Activated T-helper 2 cell treated with anti-CD3 and anti-CD28 coated beads, Interferon-gamma antibody, Interleukin-2, Interleukin-4, amounts not matched to agents 10 μg/mL and 5 μg/mL and 100 μg/mL, durations not matched to agents 14 hours and 24 hours and 36 hours (primary cell): Measurements from ENCODE around the gene DNAJC22. TPM values are rescaled to one million over a fixed set of nuclear protein-coding genes. Genes with fewer than 3 reads are reported as not detected.
A peak's percentile ranks its signal among the peaks of the same experiment; 100 is the strongest.

Experiments
- DNase-seq: peaks from one replicate; pipeline ENCODE4 v3.0.0; 2021; ENCODE audit warnings: low spot score
- H3K27ac Mint-ChIP-seq: one replicate; pipeline ENCODE4 v1.8.0; 2021; ENCODE audit warnings: mixed read lengths
- H3K27me3 Mint-ChIP-seq: one replicate; pipeline ENCODE4 v1.8.0; 2021; ENCODE audit warnings: low read depth, mixed read lengths
- H3K36me3 Mint-ChIP-seq: one replicate; pipeline ENCODE4 v1.8.0; 2021; ENCODE audit warnings: low read depth, mixed read lengths
- H3K4me1 Mint-ChIP-seq: one replicate; pipeline ENCODE4 v1.8.0; 2021; ENCODE audit warnings: low read depth, mixed read lengths
- H3K4me3 Mint-ChIP-seq: one replicate; pipeline ENCODE4 v1.8.0; 2021; ENCODE audit warnings: low read depth, mild to moderate bottlenecking, moderate library complexity, mixed read lengths
- H3K9me3 Mint-ChIP-seq: one replicate; pipeline ENCODE4 v1.8.0; 2021; ENCODE audit warnings: mixed read lengths
- intact Hi-C: fragments of 100-400 bp; cut with micrococcal nuclease; formaldehyde crosslinking; loops from one replicate; pipeline ENCODE4 v1.15.1; 2023
- total RNA-seq: library from RNA; stranded (reverse); gene quantifications from 2 replicates; pipeline ENCODE4 v1.2.3, GENCODE V29; 2022

The DNAJC22 gene
- total RNA-seq, 1 donor from 2014 or later: 0.09 TPM

- Mint-ChIP-seq H3K27me3 (peaks cover 3% of the 10 kb centered on the region), H3K27ac (peak within 1 kb of the TSS; percentile 82), H3K9me3 (no peaks in the 10 kb centered on the region), H3K36me3 (peaks cover 24% of the 10 kb centered on the region), H3K4me1 (peaks cover 13% of the 10 kb centered on the region), H3K4me3 (peak within 1 kb of the TSS; percentile 99)
- intact Hi-C loops: loop anchor here (2.0 kb wide), 3 partner anchors 46 to 192 kb away; partner anchors contain the start of genes TUBA1B and TUBA1C
- DNase-seq: peak; percentile 98
Measured at GRCh38 chr12:49322708-49323523, 23.8 kb upstream of the DNAJC22 start, which contains the start of gene TROAP. TROAP (plus strand) TSS chr12:49323255; CDS start chr12:49323609, 354 bp downstream.

DNA sequence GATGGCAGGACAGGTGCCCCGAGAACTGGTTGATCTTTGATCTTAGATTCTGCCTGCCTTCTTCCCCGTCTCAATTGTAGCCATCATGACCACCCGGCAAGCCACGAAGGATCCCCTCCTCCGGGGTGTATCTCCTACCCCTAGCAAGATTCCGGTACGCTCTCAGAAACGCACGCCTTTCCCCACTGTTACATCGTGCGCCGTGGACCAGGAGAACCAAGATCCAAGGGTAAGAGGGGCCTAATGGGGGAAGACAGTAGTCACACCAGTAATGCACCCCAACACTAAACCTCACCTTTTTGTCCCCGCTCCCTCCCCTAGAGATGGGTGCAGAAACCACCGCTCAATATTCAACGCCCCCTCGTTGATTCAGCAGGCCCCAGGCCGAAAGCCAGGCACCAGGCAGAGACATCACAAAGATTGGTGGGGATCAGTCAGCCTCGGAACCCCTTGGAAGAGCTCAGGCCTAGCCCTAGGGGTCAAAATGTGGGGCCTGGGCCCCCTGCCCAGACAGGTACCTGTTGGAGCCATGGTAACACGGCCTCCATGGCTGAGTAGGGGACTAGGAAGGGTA is 23.1 kb upstream of the DNAJC22 start:
- intact Hi-C loops: loop anchor here (2.0 kb wide), 3 partner anchors 45 to 193 kb away; partner anchors contain the start of genes TUBA1B and TUBA1C
- peaks cover 13% of the 10 kb centered on the region for H3K4me1 Mint-ChIP-seq
- H3K36me3 Mint-ChIP-seq: peaks cover 26% of the 10 kb centered on the region

DNA sequence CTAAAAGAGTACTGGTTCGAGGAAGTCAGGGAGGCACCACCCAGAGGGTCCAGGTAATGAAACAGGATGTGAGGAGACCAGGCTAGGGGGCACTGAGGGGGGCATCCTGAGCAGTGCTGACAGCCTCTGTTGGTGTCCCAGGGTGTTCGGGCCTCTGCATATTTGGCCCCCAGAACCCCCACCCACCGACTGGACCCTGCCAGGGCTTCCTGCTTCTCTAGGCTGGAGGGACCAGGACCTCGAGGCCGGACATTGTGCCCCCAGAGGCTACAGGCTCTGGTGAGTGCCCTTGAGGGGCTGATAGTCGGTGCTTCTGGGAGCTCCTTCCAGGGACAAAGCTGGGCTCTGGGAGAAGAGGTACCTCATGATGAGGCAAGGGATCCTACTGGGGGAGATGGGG is 21.1 kb upstream of the DNAJC22 start:
- H3K27ac Mint-ChIP-seq: no peak overlapping the region
- H3K36me3 Mint-ChIP-seq: peaks cover 38% of the 10 kb centered on the region
- no peak for DNase-seq
- no peaks in the 10 kb centered on the region for H3K9me3 Mint-ChIP-seq
- H3K27me3 Mint-ChIP-seq: no peaks in the 10 kb centered on the region
- H3K4me1 Mint-ChIP-seq: peaks cover 13% of the 10 kb centered on the region
- H3K4me3 Mint-ChIP-seq: no peak overlapping the region
- intact Hi-C loops: no loop called here

More for the DNA sequence above, 23.1 kb upstream of the DNAJC22 start:
- Mint-ChIP-seq H3K9me3 (no peaks in the 10 kb centered on the region), H3K27me3 (peaks cover 3% of the 10 kb centered on the region), H3K4me3 (peak overlapping the region; percentile 99), H3K27ac (peak overlapping the region; percentile 82)
- DNase-seq: no peak

DNA sequence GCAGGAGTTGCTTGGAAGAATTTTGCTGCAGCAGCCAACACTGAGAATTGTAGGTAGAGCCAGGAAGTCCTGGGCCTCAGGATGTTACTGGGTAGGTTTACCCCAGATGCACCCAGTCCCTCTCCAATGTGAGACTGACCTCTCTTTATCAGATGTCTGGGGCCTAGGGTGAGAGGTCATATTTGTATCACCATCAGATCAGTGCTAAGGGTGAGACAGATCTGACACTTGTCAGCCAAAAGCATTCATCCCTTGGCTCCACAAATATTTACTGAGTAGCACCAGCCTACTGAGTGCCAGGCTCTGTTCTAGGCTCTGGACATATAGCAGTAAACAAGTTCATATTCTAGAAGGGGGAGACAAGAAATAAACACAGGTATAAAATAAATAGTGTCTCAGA is 19.3 kb upstream of the DNAJC22 start:
- peaks cover 55% of the 10 kb centered on the region for H3K36me3 Mint-ChIP-seq
- intact Hi-C loops: no loop called here
- no peak overlapping the region for H3K27ac Mint-ChIP-seq
- peaks cover 4% of the 10 kb centered on the region for H3K4me1 Mint-ChIP-seq
- no peak for DNase-seq
- H3K9me3 Mint-ChIP-seq: no peaks in the 10 kb centered on the region
- peaks cover 5% of the 10 kb centered on the region for H3K27me3 Mint-ChIP-seq
- no peak overlapping the region for H3K4me3 Mint-ChIP-seq

GRCh38 chr12:49327887-49328286 is 18.8 kb upstream of the DNAJC22 start:
- H3K27me3 Mint-ChIP-seq: peaks cover 9% of the 10 kb centered on the region
- H3K4me3 Mint-ChIP-seq: no peak overlapping the region
- intact Hi-C loops: no loop called here
- DNase-seq: no peak
- no peaks in the 10 kb centered on the region for H3K9me3 Mint-ChIP-seq
- peaks cover 58% of the 10 kb centered on the region for H3K36me3 Mint-ChIP-seq
- H3K4me1 Mint-ChIP-seq: peaks cover 3% of the 10 kb centered on the region
- H3K27ac Mint-ChIP-seq: no peak overlapping the region

DNA sequence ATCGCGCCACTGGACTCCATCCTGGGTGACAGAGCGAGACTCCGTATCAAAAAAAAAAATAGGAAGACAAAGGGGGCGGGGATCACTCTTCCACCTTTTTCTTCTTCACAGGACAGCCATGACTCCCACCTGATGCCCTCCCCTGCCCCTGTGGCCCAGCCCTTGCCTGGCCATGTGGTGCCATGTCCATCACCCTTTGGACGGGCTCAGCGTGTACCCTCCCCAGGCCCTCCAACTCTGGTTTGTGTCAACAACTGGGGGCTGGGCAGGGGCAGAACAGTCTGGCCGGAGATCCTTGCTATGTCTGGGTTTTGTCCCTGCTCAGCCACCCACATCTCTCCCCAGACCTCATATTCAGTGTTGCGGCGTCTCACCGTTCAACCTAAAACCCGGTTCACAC is 17.9 kb upstream of the DNAJC22 start:
- no peak overlapping the region for H3K27ac Mint-ChIP-seq
- intact Hi-C loops: no loop called here
- no peak for DNase-seq
- no peak overlapping the region for H3K4me3 Mint-ChIP-seq
- H3K27me3 Mint-ChIP-seq: peaks cover 14% of the 10 kb centered on the region
- H3K9me3 Mint-ChIP-seq: no peaks in the 10 kb centered on the region
- H3K36me3 Mint-ChIP-seq: peaks cover 52% of the 10 kb centered on the region
- H3K4me1 Mint-ChIP-seq: peaks cover 5% of the 10 kb centered on the region

DNA sequence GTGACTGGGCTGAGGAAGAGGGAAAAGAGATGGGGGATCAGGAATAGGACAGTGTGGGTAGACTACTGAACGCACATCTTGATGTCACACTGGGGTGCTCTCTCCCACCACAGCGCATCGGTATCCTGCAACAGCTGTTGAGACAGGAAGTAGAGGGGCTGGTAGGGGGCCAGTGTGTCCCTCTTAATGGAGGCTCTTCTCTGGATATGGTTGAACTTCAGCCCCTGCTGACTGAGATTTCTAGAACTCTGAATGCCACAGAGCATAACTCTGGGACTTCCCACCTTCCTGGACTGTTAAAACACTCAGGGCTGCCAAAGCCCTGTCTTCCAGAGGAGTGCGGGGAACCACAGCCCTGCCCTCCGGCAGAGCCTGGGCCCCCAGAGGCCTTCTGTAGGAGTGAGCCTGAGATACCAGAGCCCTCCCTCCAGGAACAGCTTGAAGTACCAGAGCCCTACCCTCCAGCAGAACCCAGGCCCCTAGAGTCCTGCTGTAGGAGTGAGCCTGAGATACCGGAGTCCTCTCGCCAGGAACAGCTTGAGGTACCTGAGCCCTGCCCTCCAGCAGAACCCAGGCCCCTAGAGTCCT is 16.6 kb upstream of the DNAJC22 start:
- H3K4me3 Mint-ChIP-seq: no peak overlapping the region
- no peaks in the 10 kb centered on the region for H3K9me3 Mint-ChIP-seq
- DNase-seq: no peak
- peaks cover 4% of the 10 kb centered on the region for H3K4me1 Mint-ChIP-seq
- peaks cover 44% of the 10 kb centered on the region for H3K36me3 Mint-ChIP-seq
- intact Hi-C loops: no loop called here
- H3K27me3 Mint-ChIP-seq: peaks cover 24% of the 10 kb centered on the region
- H3K27ac Mint-ChIP-seq: no peak overlapping the region

DNA sequence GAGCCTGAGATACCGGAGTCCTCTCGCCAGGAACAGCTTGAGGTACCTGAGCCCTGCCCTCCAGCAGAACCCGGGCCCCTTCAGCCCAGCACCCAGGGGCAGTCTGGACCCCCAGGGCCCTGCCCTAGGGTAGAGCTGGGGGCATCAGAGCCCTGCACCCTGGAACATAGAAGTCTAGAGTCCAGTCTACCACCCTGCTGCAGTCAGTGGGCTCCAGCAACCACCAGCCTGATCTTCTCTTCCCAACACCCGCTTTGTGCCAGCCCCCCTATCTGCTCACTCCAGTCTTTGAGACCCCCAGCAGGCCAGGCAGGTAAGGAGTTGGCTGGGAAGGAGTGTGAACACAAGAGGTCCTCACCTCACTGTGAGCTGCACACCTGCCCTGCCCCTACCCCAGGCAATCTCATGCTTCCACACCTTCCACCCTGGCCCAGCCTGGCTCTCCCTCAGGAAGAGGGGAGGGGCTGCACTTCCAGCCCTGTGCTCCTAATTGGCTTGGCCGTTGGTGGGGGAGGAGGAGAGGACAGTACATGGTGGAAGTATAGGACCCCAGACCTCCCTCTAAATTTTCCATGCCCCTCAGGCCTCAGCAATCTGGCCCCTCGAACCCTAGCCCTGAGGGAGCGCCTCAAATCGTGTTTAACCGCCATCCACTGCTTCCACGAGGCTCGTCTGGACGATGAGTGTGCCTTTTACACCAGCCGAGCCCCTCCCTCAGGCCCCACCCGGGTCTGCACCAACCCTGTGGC is 15.9 kb upstream of the DNAJC22 start:
- no peak overlapping the region for H3K27ac Mint-ChIP-seq
- peaks cover 44% of the 10 kb centered on the region for H3K36me3 Mint-ChIP-seq
- intact Hi-C loops: no loop called here
- H3K4me1 Mint-ChIP-seq: peaks cover 6% of the 10 kb centered on the region
- H3K9me3 Mint-ChIP-seq: no peaks in the 10 kb centered on the region
- no peak for DNase-seq
- H3K4me3 Mint-ChIP-seq: no peak overlapping the region
- peaks cover 31% of the 10 kb centered on the region for H3K27me3 Mint-ChIP-seq

DNA sequence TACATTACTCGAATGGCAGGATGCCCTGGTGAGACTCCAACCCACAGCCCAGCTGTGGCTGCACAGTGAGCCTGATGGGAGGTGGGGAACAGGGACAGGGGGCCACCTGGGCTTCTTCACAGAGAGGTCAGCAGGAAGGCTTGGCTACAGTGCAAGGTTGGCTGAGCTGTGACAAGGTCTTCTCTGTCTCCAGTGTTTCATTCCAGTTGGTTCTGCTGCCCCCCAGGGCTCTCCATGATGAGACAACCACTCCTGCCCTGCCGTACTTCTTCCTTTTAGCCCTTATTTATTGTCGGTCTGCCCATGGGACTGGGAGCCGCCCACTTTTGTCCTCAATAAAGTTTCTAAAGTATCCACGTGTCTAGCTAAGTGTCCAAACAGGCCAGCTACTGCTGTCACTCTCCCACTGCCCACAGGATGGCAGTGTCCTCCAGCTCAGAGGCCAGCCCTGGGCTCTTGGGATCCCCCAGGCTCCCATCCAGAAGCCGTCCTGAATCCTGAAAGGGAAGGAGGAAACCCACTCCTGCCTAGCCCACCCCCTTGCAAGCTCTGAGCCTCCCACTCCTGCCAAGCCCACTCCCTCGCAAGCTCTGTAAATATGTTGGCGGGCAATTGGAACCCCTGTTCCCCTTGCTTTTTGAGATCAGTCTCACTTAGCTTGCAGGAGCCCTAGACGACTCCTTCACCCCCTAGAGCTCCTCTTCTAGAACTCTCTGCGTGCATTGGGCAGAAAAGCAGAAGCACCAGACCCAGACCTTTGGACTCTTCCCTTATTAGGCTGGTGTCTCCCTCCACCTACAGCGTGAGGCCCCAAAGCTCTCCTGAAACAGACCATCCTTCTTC is 15.1 kb upstream of the DNAJC22 start:
- no peak for DNase-seq
- H3K4me1 Mint-ChIP-seq: peaks cover 4% of the 10 kb centered on the region
- peaks cover 32% of the 10 kb centered on the region for H3K27me3 Mint-ChIP-seq
- no peak overlapping the region for H3K4me3 Mint-ChIP-seq
- H3K27ac Mint-ChIP-seq: no peak overlapping the region
- H3K9me3 Mint-ChIP-seq: no peaks in the 10 kb centered on the region
- peaks cover 38% of the 10 kb centered on the region for H3K36me3 Mint-ChIP-seq
- intact Hi-C loops: loop anchor here (2.0 kb wide), 1 partner anchor 15 kb away; the partner anchor contains the start of gene DNAJC22

DNA sequence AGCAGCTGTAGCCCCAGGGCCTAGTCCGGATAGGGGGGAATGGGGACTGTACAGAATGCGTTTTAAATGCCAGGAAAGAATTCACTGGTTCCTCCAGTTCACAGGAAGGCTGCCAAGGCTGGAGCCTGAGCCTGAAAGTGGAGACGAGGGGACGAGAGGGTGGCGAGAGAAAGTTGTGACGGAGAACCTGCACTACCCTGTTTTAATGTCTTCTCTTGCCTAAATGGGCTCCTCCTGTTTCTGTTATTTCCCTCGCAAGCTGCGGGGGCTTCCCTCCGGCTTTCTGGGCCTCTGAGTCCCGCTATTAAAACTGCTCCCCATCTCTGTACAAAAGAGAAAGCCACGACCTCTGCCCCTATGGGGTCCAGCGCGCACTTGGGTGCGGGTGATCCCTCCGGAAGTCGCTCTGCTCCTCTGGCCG is 14.2 kb upstream of the DNAJC22 start:
- Mint-ChIP-seq H3K27me3 (peaks cover 39% of the 10 kb centered on the region), H3K9me3 (no peaks in the 10 kb centered on the region), H3K27ac (no peak overlapping the region), H3K4me3 (no peak overlapping the region), H3K4me1 (peaks cover 10% of the 10 kb centered on the region), H3K36me3 (peaks cover 37% of the 10 kb centered on the region)
- intact Hi-C loops: loop anchor here (2.0 kb wide), 1 partner anchor 14 kb away; the partner anchor contains the start of gene DNAJC22
- no peak for DNase-seq

- H3K27me3 Mint-ChIP-seq: peaks cover 44% of the 10 kb centered on the region
- no peak for DNase-seq
- H3K27ac Mint-ChIP-seq: no peak overlapping the region
- H3K4me3 Mint-ChIP-seq: no peak overlapping the region
- intact Hi-C loops: loop anchor here (2.0 kb wide), 1 partner anchor 14 kb away; the partner anchor contains the start of gene DNAJC22
- no peaks in the 10 kb centered on the region for H3K9me3 Mint-ChIP-seq
- H3K4me1 Mint-ChIP-seq: peaks cover 15% of the 10 kb centered on the region
- peaks cover 34% of the 10 kb centered on the region for H3K36me3 Mint-ChIP-seq
Measured at GRCh38 chr12:49332891-49333371, 13.8 kb upstream of the DNAJC22 start.
